Tibial nerve (tissue), 4 donors: ENCODE results near the gene SFTA2. TPM values are rescaled to one million over a fixed set of nuclear protein-coding genes. Genes with fewer than 3 reads are reported as not detected.
"Not testable (repeated sequence)": the region's sequence is repeated elsewhere in the genome, so short reads cannot be mapped to it uniquely, and the experiment has no call there.

Experiments used
- DNase-seq, 2 donors: peaks; one replicate each; pipeline ENCODE4 v3.0.0-alpha.2; 2019; ENCODE audit warnings: low spot score in 2 of 2
- H3K27ac ChIP-seq, 4 donors: fragments of 200-600 bp; sonication (generic) in 3 of 4; one replicate each; pipeline ENCODE4 v1.5.1; 2017 to 2019; ENCODE audit warnings: mild to moderate bottlenecking in 1 of 4
- H3K27me3 ChIP-seq, 2 donors: fragments of 200-600 bp; sonication (generic) in 1 of 2; one replicate each; pipeline versions ENCODE4 v1.5.1 to v1.6.0; 2017 to 2019
- H3K36me3 ChIP-seq, 3 donors: fragments of 200-600 bp; sonication (generic); one replicate each; pipeline ENCODE4 v1.5.1; 2018 to 2019
- H3K4me1 ChIP-seq, 4 donors: fragments of 200-600 bp; sonication (generic) in 3 of 4; one replicate each; pipeline ENCODE4 v1.5.1; 2017 to 2019
- H3K4me3 ChIP-seq, 4 donors: fragments of 200-600 bp; sonication (generic) in 3 of 4; one replicate each; pipeline ENCODE4 v1.5.1; 2017 to 2019; ENCODE audit warnings: mild to moderate bottlenecking in 1 of 4, moderate library complexity in 1 of 4
- H3K9me3 ChIP-seq, 4 donors: fragments of 200-600 bp; sonication (generic) in 3 of 4; one replicate each; pipeline ENCODE4 v1.5.1; 2017 to 2019
- CTCF ChIP-seq, 5 experiments: fragments of 200-600 bp in 3 of 5; fragments of 450-650 bp in 2 of 5; sonication (generic) in 3 of 5; IDR thresholded peaks; one replicate each; pipeline ENCODE4 v1.5.1; 2016 to 2019; ENCODE audit warnings: antibody characterized with exemption in 5 of 5, mild to moderate bottlenecking in 3 of 5, moderate library complexity in 2 of 5
- EP300 ChIP-seq, 2 donors: sonication (generic); formaldehyde crosslinking; IDR thresholded peaks; one replicate each; pipeline ENCODE4 v1.6.1; 2017; ENCODE audit warnings: antibody characterized with exemption in 2 of 2, mild to moderate bottlenecking in 1 of 2
- POLR2A ChIP-seq, 2 donors: fragments of 450-650 bp; IDR thresholded peaks; one replicate each; pipeline ENCODE4 v1.6.1; 2017; ENCODE audit warnings: antibody characterized with exemption in 2 of 2, mild to moderate bottlenecking in 2 of 2, moderate library complexity in 2 of 2
- WGBS, 2 donors: methylation state at CpG; one replicate each; pipeline ENCODE4 v1.1.5; 2018; 5-methylcytosine and 5-hydroxymethylcytosine counted together
- total RNA-seq, 4 donors: library from RNA; depleted of rRNA; stranded (reverse); fragments of >200 nt; gene quantifications; one replicate each; pipeline ENCODE4 v1.1.0, GENCODE V29; 2016

The SFTA2 gene
- total RNA-seq, 4 donors from 2014 or later, result not detected

- WGBS, 2 donors, result 84 to 91% methylated on average over 5 of the region's 5 CpGs
- Histone ChIP-seq H3K9me3 (no peaks in the 10 kb centered on the region), H3K4me1 (no peaks in the 10 kb centered on the region), H3K27ac (no peak overlapping the region), H3K4me3 (no peak overlapping the region), H3K36me3 (no peaks in the 10 kb centered on the region), H3K27me3 (no peaks in the 10 kb centered on the region)
- no peak for DNase-seq
- TF ChIP-seq CTCF (IDR thresholded peaks at IDR 0.05) (no peak), POLR2A (IDR thresholded peaks at IDR 0.05) (no peak), EP300 (IDR thresholded peaks at IDR 0.05) (no peak)
Measured at GRCh38 chr6:30970946-30971345, 39.0 kb upstream of the SFTA2 start.

GRCh38 chr6:30969171-30969570 lies 37.2 kb upstream of the SFTA2 start:
- not testable (repeated sequence) for H3K4me1 ChIP-seq, H3K4me3 ChIP-seq, H3K36me3 ChIP-seq, H3K27ac ChIP-seq, H3K27me3 ChIP-seq, DNase-seq, H3K9me3 ChIP-seq
- WGBS, 2 donors, result 93 to 99% methylated on average over 6 of the region's 6 CpGs

- no peak for DNase-seq
- no peak overlapping the region for H3K27ac ChIP-seq
- no peak overlapping the region for H3K4me3 ChIP-seq
- no peaks in the 10 kb centered on the region for H3K27me3 ChIP-seq
- no peaks in the 10 kb centered on the region for H3K4me1 ChIP-seq
- no peaks in the 10 kb centered on the region for H3K36me3 ChIP-seq
- WGBS, 2 donors, result 71 to 77% methylated on average over 3 of the region's 3 CpGs
- no peaks in the 10 kb centered on the region for H3K9me3 ChIP-seq
- TF ChIP-seq POLR2A (IDR thresholded peaks at IDR 0.05) (no peak), EP300 (IDR thresholded peaks at IDR 0.05) (no peak), CTCF (IDR thresholded peaks at IDR 0.05) (no peak)
Measured at GRCh38 chr6:30966154-30966553, 34.2 kb upstream of the SFTA2 start.

GRCh38 chr6:30965140-30965601 lies 33.2 kb upstream of the SFTA2 start:
- 85 to 91% methylated on average over 5 of the region's 5 CpGs for WGBS, 2 donors

GRCh38 chr6:30964075-30964474 lies 32.1 kb upstream of the SFTA2 start:
- no peak for DNase-seq
- H3K4me3 ChIP-seq, result no peak overlapping the region
- WGBS, 2 donors, result 82 to 86% methylated on average over 4 of the region's 4 CpGs
- no peaks in the 10 kb centered on the region for H3K9me3 ChIP-seq
- TF ChIP-seq EP300 (IDR thresholded peaks at IDR 0.05) (no peak), POLR2A (IDR thresholded peaks at IDR 0.05) (no peak), CTCF (IDR thresholded peaks at IDR 0.05) (no peak)
- H3K27ac ChIP-seq, result no peak overlapping the region
- no peaks in the 10 kb centered on the region for H3K27me3 ChIP-seq
- H3K36me3 ChIP-seq, result no peaks in the 10 kb centered on the region
- H3K4me1 ChIP-seq, result no peaks in the 10 kb centered on the region

More at GRCh38 chr6:30965140-30965601, 33.2 kb upstream of the SFTA2 start:
- Histone ChIP-seq H3K9me3 (no peaks in the 10 kb centered on the region), H3K4me3 (no peak overlapping the region), H3K27me3 (no peaks in the 10 kb centered on the region), H3K36me3 (no peaks in the 10 kb centered on the region), H3K27ac (no peak overlapping the region), H3K4me1 (no peaks in the 10 kb centered on the region)
- TF ChIP-seq POLR2A (IDR thresholded peaks at IDR 0.05) (no peak), CTCF (IDR thresholded peaks at IDR 0.05) (no peak), EP300 (IDR thresholded peaks at IDR 0.05) (no peak)
- DNase-seq, result no peak

GRCh38 chr6:30963641-30964040 lies 31.7 kb upstream of the SFTA2 start:
- H3K4me1 ChIP-seq, result no peaks in the 10 kb centered on the region
- WGBS, 2 donors, result 78 to 79% methylated on average over 6 of the region's 6 CpGs

More at GRCh38 chr6:30963641-30964040, 31.7 kb upstream of the SFTA2 start:
- DNase-seq, result no peak
- no peaks in the 10 kb centered on the region for H3K9me3 ChIP-seq
- no peak for TF ChIP-seq POLR2A (IDR thresholded peaks at IDR 0.05)
- TF ChIP-seq EP300 (IDR thresholded peaks at IDR 0.05), result no peak
- no peak for TF ChIP-seq CTCF (IDR thresholded peaks at IDR 0.05)
- no peak overlapping the region for H3K27ac ChIP-seq
- no peaks in the 10 kb centered on the region for H3K36me3 ChIP-seq
- no peaks in the 10 kb centered on the region for H3K27me3 ChIP-seq
- H3K4me3 ChIP-seq, result no peak overlapping the region
